Neural progenitor cell (in vitro differentiated cells): Measurements from ENCODE around the gene CHAD. TPM values are rescaled to one million over a fixed set of nuclear protein-coding genes. Genes with fewer than 3 reads are reported as not detected.

Experiments used
- DNase-seq: peaks from one replicate; pipeline ENCODE4 v3.0.0-alpha.2; 2016; ENCODE audit warnings: low spot score
- H2AFZ ChIP-seq: fragments of 200-600 bp; sonication (generic); replicated peaks from 2 replicates; pipeline ENCODE4 v1.6.1; 2016; ENCODE audit warnings: antibody characterized with exemption
- H3F3A ChIP-seq: fragments of 200-600 bp; sonication (generic); 2 replicates; pipeline ENCODE4 v1.6.1; 2016; ENCODE audit warnings: antibody characterized with exemption, low read depth
- H3K27ac ChIP-seq: fragments of 200-600 bp; sonication (generic); 2 replicates; pipeline ENCODE4 v1.5.1; 2016; ENCODE audit warnings: mild to moderate bottlenecking
- H3K27me3 ChIP-seq: fragments of 200-600 bp; sonication (generic); 2 replicates; pipeline ENCODE4 v1.6.1; 2016; ENCODE audit warnings: mild to moderate bottlenecking, moderate library complexity
- H3K36me3 ChIP-seq: fragments of 200-600 bp; sonication (generic); 2 replicates; pipeline ENCODE4 v1.5.1; 2016
- H3K4me1 ChIP-seq: fragments of 200-600 bp; sonication (generic); 2 replicates; pipeline ENCODE4 v1.6.1; 2016; ENCODE audit warnings: mixed run types
- H3K4me2 ChIP-seq: fragments of 200-600 bp; sonication (generic); 2 replicates; pipeline ENCODE4 v1.6.1; 2016
- H3K4me3 ChIP-seq: fragments of 200-600 bp; sonication (generic); 2 replicates; pipeline ENCODE4 v1.5.1; 2016
- H3K79me2 ChIP-seq: fragments of 200-600 bp; sonication (generic); 2 replicates; pipeline ENCODE4 v1.6.1; 2016; ENCODE audit warnings: low read depth
- H3K9ac ChIP-seq: fragments of 200-600 bp; sonication (generic); 2 replicates; pipeline ENCODE4 v1.6.1; 2016
- H3K9me3 ChIP-seq: fragments of 200-600 bp; sonication (generic); 2 replicates; pipeline ENCODE4 v1.5.1; 2016; ENCODE audit warnings: low read depth
- H4K20me1 ChIP-seq: fragments of 200-600 bp; sonication (generic); 2 replicates; pipeline ENCODE4 v1.6.1; 2016; ENCODE audit warnings: low read depth
- H3K27ac Mint-ChIP-seq: 3 replicates; pipeline ENCODE4 v1.8.0; 2021; ENCODE audit warnings: mixed read lengths
- H3K27me3 Mint-ChIP-seq: 2 replicates; pipeline ENCODE4 v1.8.0; 2022; ENCODE audit warnings: low read depth, mild to moderate bottlenecking, inconsistent platforms, moderate library complexity, mixed read lengths; ENCODE audit not compliant: insufficient read depth
- H3K36me3 Mint-ChIP-seq: 3 replicates; pipeline ENCODE4 v1.8.0; 2021; ENCODE audit warnings: mixed read lengths
- H3K4me1 Mint-ChIP-seq: 3 replicates; pipeline ENCODE4 v1.8.0; 2021; ENCODE audit warnings: mixed read lengths
- H3K4me3 Mint-ChIP-seq: 3 replicates; pipeline ENCODE4 v1.8.0; 2021; ENCODE audit warnings: mild to moderate bottlenecking, moderate library complexity, mixed read lengths
- H3K9me3 Mint-ChIP-seq: 3 replicates; pipeline ENCODE4 v1.8.0; 2020; ENCODE audit warnings: mixed read lengths
- CTCF ChIP-seq: fragments of 200-600 bp; sonication (generic); IDR thresholded peaks from 2 replicates; pipeline ENCODE4 v1.5.1; 2017; ENCODE audit warnings: antibody characterized with exemption, mild to moderate bottlenecking
- EZH2 ChIP-seq: fragments of 200-600 bp; sonication (generic); IDR thresholded peaks from 2 replicates; pipeline ENCODE4 v1.6.1; 2017; ENCODE audit warnings: antibody characterized with exemption, mild to moderate bottlenecking, moderate library complexity
- EZH2phosphoT487 ChIP-seq: fragments of 200-600 bp; sonication (generic); IDR thresholded peaks from 2 replicates; pipeline ENCODE4 v1.6.1; 2017; ENCODE audit warnings: antibody characterized with exemption
- total RNA-seq: library from RNA; depleted of rRNA; stranded (reverse); fragments of >200 nt; gene quantifications from 2 replicates; pipeline ENCODE4 v1.2.3, GENCODE V29; 2015; ENCODE audit warnings: low replicate concordance

CHAD gene
- total RNA-seq, 1 donor from 2014 or later = not detected

GRCh38 chr17:50460831-50461526 lies 7.7 kb downstream of the CHAD start:
- Histone ChIP-seq H3K79me2 (no peaks in the 10 kb centered on the region), H3K9me3 (no peaks in the 10 kb centered on the region), H3K9ac (no peak overlapping the region), H3K4me2 (no peak overlapping the region), H3K27me3 (no peaks in the 10 kb centered on the region), H4K20me1 (no peaks in the 10 kb centered on the region), H2AFZ (no peak overlapping the region), H3K4me3 (no peak overlapping the region), H3K27ac (no peak overlapping the region), H3K36me3 (no peaks in the 10 kb centered on the region), H3F3A (no peaks in the 10 kb centered on the region), H3K4me1 (no peaks in the 10 kb centered on the region)
- no peak for DNase-seq
- TF ChIP-seq EZH2 = no peak
- no peak for TF ChIP-seq CTCF
- no peak for TF ChIP-seq EZH2phosphoT487
- H3K4me1 Mint-ChIP-seq = no peaks in the 10 kb centered on the region
- no peak overlapping the region for H3K27ac Mint-ChIP-seq
- no peaks in the 10 kb centered on the region for H3K36me3 Mint-ChIP-seq
- H3K9me3 Mint-ChIP-seq = no peaks in the 10 kb centered on the region
- no peak overlapping the region for H3K4me3 Mint-ChIP-seq
- peaks cover 16% of the 10 kb centered on the region for H3K27me3 Mint-ChIP-seq

DNA sequence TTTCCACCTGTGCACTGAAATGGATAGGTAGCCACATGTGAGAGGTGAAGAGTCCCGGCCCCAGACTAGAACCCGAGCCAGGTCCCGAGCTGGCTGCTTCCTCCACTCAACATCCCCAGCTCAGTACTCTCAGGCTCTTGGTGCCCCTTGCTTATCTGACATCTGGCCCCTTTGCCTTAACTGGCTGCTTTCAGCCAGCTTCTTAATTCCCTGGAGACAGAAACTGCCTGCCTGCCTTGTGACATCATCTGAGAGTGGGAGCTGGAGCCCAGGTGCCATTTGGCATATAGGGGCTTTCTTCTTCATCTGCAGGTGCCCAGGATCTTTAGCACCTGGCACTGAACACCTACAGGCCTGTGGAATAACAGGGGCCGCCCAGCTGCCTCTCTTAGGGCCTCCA lies 8.9 kb downstream of the CHAD start:
- Histone ChIP-seq H3K79me2 (no peaks in the 10 kb centered on the region), H2AFZ (no peak overlapping the region), H4K20me1 (no peaks in the 10 kb centered on the region), H3K9ac (no peak overlapping the region), H3K27ac (no peak overlapping the region), H3K4me2 (no peak overlapping the region), H3K36me3 (no peaks in the 10 kb centered on the region), H3K9me3 (no peaks in the 10 kb centered on the region), H3K27me3 (no peaks in the 10 kb centered on the region), H3F3A (no peaks in the 10 kb centered on the region), H3K4me3 (no peak overlapping the region), H3K4me1 (no peaks in the 10 kb centered on the region)
- DNase-seq = no peak
- Mint-ChIP-seq H3K27me3 (peaks cover 8% of the 10 kb centered on the region), H3K36me3 (no peaks in the 10 kb centered on the region), H3K4me3 (no peak overlapping the region), H3K27ac (no peak overlapping the region), H3K4me1 (no peaks in the 10 kb centered on the region), H3K9me3 (no peaks in the 10 kb centered on the region)
- no peak for TF ChIP-seq EZH2
- no peak for TF ChIP-seq EZH2phosphoT487

GRCh38 chr17:50458701-50459676 lies 9.7 kb downstream of the CHAD start:
- Mint-ChIP-seq H3K4me1 (no peaks in the 10 kb centered on the region), H3K36me3 (no peaks in the 10 kb centered on the region), H3K4me3 (no peak overlapping the region), H3K27ac (no peak overlapping the region), H3K9me3 (no peaks in the 10 kb centered on the region), H3K27me3 (peaks cover 5% of the 10 kb centered on the region)
- no peaks in the 10 kb centered on the region for H3K4me1 ChIP-seq
- no peak for TF ChIP-seq EZH2
- H3K4me2 ChIP-seq = no peak overlapping the region
- H3F3A ChIP-seq = no peaks in the 10 kb centered on the region
- no peak overlapping the region for H3K27ac ChIP-seq
- no peaks in the 10 kb centered on the region for H3K9me3 ChIP-seq
- H2AFZ ChIP-seq = no peak overlapping the region
- no peaks in the 10 kb centered on the region for H3K36me3 ChIP-seq
- no peaks in the 10 kb centered on the region for H3K27me3 ChIP-seq
- no peak overlapping the region for H3K4me3 ChIP-seq
- H3K9ac ChIP-seq = no peak overlapping the region
- DNase-seq = no peak
- H3K79me2 ChIP-seq = no peaks in the 10 kb centered on the region
- H4K20me1 ChIP-seq = no peaks in the 10 kb centered on the region

DNA sequence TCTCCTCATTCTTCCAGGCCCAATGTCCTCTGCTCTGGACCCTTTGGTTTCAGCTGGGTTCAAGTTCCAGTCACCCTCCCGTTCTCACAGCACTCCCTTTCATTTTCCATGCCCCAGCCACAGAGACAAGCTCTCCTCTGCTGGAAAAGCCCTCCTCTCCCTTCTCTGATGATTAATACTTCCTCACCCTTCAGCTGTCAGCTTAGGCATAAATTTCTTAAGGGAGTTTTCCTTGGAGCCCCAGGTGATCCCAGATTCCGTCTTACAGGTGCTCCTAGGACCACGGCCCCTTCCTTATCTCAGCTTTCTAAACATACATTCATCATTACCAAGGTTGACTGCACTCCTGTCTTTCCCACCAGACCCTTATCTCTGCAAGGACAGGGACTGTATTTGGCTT lies 10.4 kb downstream of the CHAD start:
- Mint-ChIP-seq H3K27ac (no peak overlapping the region), H3K4me3 (peak overlapping the region; percentile 2), H3K27me3 (peaks cover 4% of the 10 kb centered on the region), H3K4me1 (peaks cover 3% of the 10 kb centered on the region), H3K9me3 (no peaks in the 10 kb centered on the region), H3K36me3 (no peaks in the 10 kb centered on the region)
- Histone ChIP-seq H3K9me3 (no peaks in the 10 kb centered on the region), H3K4me1 (no peaks in the 10 kb centered on the region), H2AFZ (no peak overlapping the region), H3K27me3 (no peaks in the 10 kb centered on the region), H3K36me3 (no peaks in the 10 kb centered on the region), H3K4me2 (no peak overlapping the region), H3K9ac (no peak overlapping the region), H3F3A (no peaks in the 10 kb centered on the region), H3K27ac (no peak overlapping the region), H4K20me1 (no peaks in the 10 kb centered on the region), H3K4me3 (no peak overlapping the region), H3K79me2 (no peaks in the 10 kb centered on the region)
- TF ChIP-seq EZH2 = no peak
- TF ChIP-seq CTCF = no peak
- no peak for TF ChIP-seq EZH2phosphoT487
- DNase-seq = no peak
